SHP77 (cell line): ENCODE data around the gene ARHGEF6.

Experiments used
- DNase-seq, 2 experiments: peaks; one replicate each; lab custom pipeline; 2025; lab: John Stamatoyannopoulos, UW

ARHGEF6 gene

GRCh38 chrX:136745215-136746173, 35.2 kb downstream of the ARHGEF6 start:
- DNase-seq: no peak

- no peak for DNase-seq
Measured at GRCh38 chrX:136742721-136743379, 37.9 kb downstream of the ARHGEF6 start.

- no peak for DNase-seq
Measured at GRCh38 chrX:136738049-136738729, 42.5 kb downstream of the ARHGEF6 start.

- DNase-seq: no peak
Measured at GRCh38 chrX:136736690-136737089, 44.0 kb downstream of the ARHGEF6 start.

- no peak for DNase-seq
Measured at GRCh38 chrX:136735601-136736000, 45.1 kb downstream of the ARHGEF6 start.

- DNase-seq: no peak
Measured at GRCh38 chrX:136733613-136734012, 47.1 kb downstream of the ARHGEF6 start.

- DNase-seq: no peak
Measured at GRCh38 chrX:136731798-136732197, 48.9 kb downstream of the ARHGEF6 start.

GRCh38 chrX:136731207-136731782, 49.4 kb downstream of the ARHGEF6 start:
- no peak for DNase-seq

GRCh38 chrX:136728393-136728792, 52.3 kb downstream of the ARHGEF6 start:
- DNase-seq: no peak

GRCh38 chrX:136725441-136726104, 55.2 kb downstream of the ARHGEF6 start:
- no peak for DNase-seq

- no peak for DNase-seq
Measured at GRCh38 chrX:136718091-136718490, 62.6 kb downstream of the ARHGEF6 start.

- DNase-seq: no peak
Measured at GRCh38 chrX:136714626-136715599, 65.8 kb downstream of the ARHGEF6 start.

- no peak for DNase-seq
Measured at GRCh38 chrX:136712650-136713310, 68.0 kb downstream of the ARHGEF6 start.

GRCh38 chrX:136711147-136711546, 69.6 kb downstream of the ARHGEF6 start:
- DNase-seq: no peak

GRCh38 chrX:136710325-136710951, 70.3 kb downstream of the ARHGEF6 start:
- DNase-seq: no peak

- no peak for DNase-seq
Measured at GRCh38 chrX:136708348-136708747, 72.4 kb downstream of the ARHGEF6 start.

GRCh38 chrX:136697156-136697555, 83.6 kb downstream of the ARHGEF6 start:
- no peak for DNase-seq

- peak; percentile 2 to 7 for DNase-seq
Measured at GRCh38 chrX:136694431-136695087, 86.2 kb downstream of the ARHGEF6 start.

- no peak for DNase-seq
Measured at GRCh38 chrX:136692271-136692670, 88.5 kb downstream of the ARHGEF6 start.
